K562 (cell line): ENCODE data around the gene PPP1R12C. TPM values are rescaled to one million over a fixed set of nuclear protein-coding genes. Genes with fewer than 3 reads are reported as not detected.

ENCODE experiments used
- ATAC-seq: fragments of 200-7000 bp; cut with Tn5 transposase; 3 replicates; pipeline ENCODE4 v1.9.1; 2020; ENCODE audit warnings: moderate library complexity
- BruUV-seq: library from RNA; stranded (reverse); fragments of 400-500 nt; replicated peaks from 2 replicates; lab custom pipeline; 2021; lab: Mats Ljungman, UMichigan
- CTCF ChIA-PET: fragments of 300-600 bp; formaldehyde crosslinking; extraction: SDS; loops from one replicate; lab custom pipeline; 2021; ENCODE audit warnings: low intra/inter-chr PET ratio; lab: Yijun Ruan, JAX
- POLR2A ChIA-PET: fragments of 300-600, 350-650 bp; sonication (Branson Sonifier 250); formaldehyde crosslinking; extraction: SDS; loops from one replicate; lab custom pipeline; 2021; ENCODE audit warnings: antibody characterized with exemption, inconsistent platforms; lab: Yijun Ruan, JAX
- DNase-seq, 4 experiments: peaks; one replicate each; pipeline versions ENCODE4 v3.0.0 to v3.0.0-alpha.2; 2011 to 2018; ENCODE audit warnings: low spot score in 3 of 4, mixed read lengths in 3 of 4; ENCODE audit errors: extremely low read depth in 1 of 4
- FAIRE-seq: peaks from 2 replicates; lab custom pipeline; 2011; peaks lifted over from hg19 to GRCh38; lab: Jason Lieb, UNC
- H2AFZ ChIP-seq: 2 replicates; pipeline ENCODE4 v1.6.0; 2011; ENCODE audit warnings: low read depth, low read length, control low read depth, inconsistent platforms
- H3K27ac ChIP-seq: fragments of 200-600 bp; 3 replicates; pipeline ENCODE4 v1.8.0; 2011; ENCODE audit warnings: low read depth, mild to moderate bottlenecking, control low read depth, inconsistent platforms, low read length, moderate library complexity, mixed read lengths; ENCODE audit errors: extremely low read depth
- H3K27me3 ChIP-seq, 2 experiments: fragments of 300-600 bp in 1 of 2; 2 replicates in 1 of 2; 3 replicates in 1 of 2; pipeline versions ENCODE4 v1.6.0 to v1.8.0; 2011; ENCODE audit warnings: inconsistent platforms in 2 of 2, low read length in 2 of 2, mild to moderate bottlenecking in 1 of 2, mixed read lengths in 1 of 2, moderate library complexity in 1 of 2; ENCODE audit not compliant: control insufficient read depth in 2 of 2, insufficient read depth in 2 of 2
- H3K36me3 ChIP-seq: fragments of 300-600 bp; 3 replicates; pipeline ENCODE4 v1.8.0; 2011; ENCODE audit warnings: mild to moderate bottlenecking, low read length, inconsistent platforms; ENCODE audit not compliant: control insufficient read depth, insufficient read depth
- H3K4me1 ChIP-seq, 2 experiments: fragments of 200-600 bp in 1 of 2; replicated peaks in 1 of 2; 2 replicates in 1 of 2; 3 replicates in 1 of 2; pipeline versions ENCODE4 v1.5.1 to v1.8.0; 2011; ENCODE audit warnings: inconsistent platforms in 2 of 2, low read length in 2 of 2, mild to moderate bottlenecking in 1 of 2, mixed read lengths in 1 of 2, moderate library complexity in 1 of 2; ENCODE audit not compliant: control insufficient read depth in 2 of 2, insufficient read depth in 2 of 2
- H3K4me2 ChIP-seq: 2 replicates; pipeline ENCODE4 v1.6.1; 2011; ENCODE audit warnings: low read length, control low read depth, inconsistent platforms, mixed read lengths; ENCODE audit not compliant: insufficient read depth
- H3K4me3 ChIP-seq: fragments of 200-600 bp; sonication (generic), shearing (Covaris generic); 2 replicates; pipeline ENCODE4 v1.5.1; 2016; ENCODE audit warnings: control low read depth, inconsistent platforms
- H3K79me2 ChIP-seq: fragments of 200-600 bp; 3 replicates; pipeline ENCODE4 v1.8.0; 2011; ENCODE audit warnings: low read length, inconsistent platforms; ENCODE audit not compliant: control insufficient read depth, insufficient read depth
- H3K9ac ChIP-seq, 2 experiments: 2 replicates each; pipeline versions ENCODE4 v1.6.0 to v1.6.1; 2011; ENCODE audit warnings: low read depth in 2 of 2, low read length in 2 of 2, control low read depth in 1 of 2, inconsistent platforms in 1 of 2, mild to moderate bottlenecking in 1 of 2, mixed read lengths in 1 of 2; ENCODE audit not compliant: insufficient read depth in 1 of 2
- H3K9me1 ChIP-seq: one replicate; pipeline ENCODE4 v1.6.0; 2011; ENCODE audit warnings: inconsistent platforms, mild to moderate bottlenecking, low read length, moderate library complexity; ENCODE audit not compliant: control insufficient read depth, insufficient read depth
- H3K9me3 ChIP-seq: replicated peaks from 2 replicates; pipeline ENCODE4 v1.5.1; 2011; ENCODE audit warnings: low read depth, low read length, inconsistent platforms; ENCODE audit not compliant: control insufficient read depth, insufficient read depth
- H4K20me1 ChIP-seq: replicated peaks from 2 replicates; pipeline ENCODE4 v1.6.1; 2011; ENCODE audit warnings: low read length, inconsistent platforms, mixed read lengths; ENCODE audit not compliant: control insufficient read depth, insufficient read depth
- FUS ChIP-seq: fragments of 200-400 bp; formaldehyde crosslinking; optimal IDR thresholded peaks from 2 replicates; pipeline ENCODE3; 2017; ENCODE audit warnings: low read depth, low read length
- GABPA ChIP-seq: fragments of 200-800 bp; sonication (Bioruptor generic); conservative IDR thresholded peaks from 2 replicates; pipeline ENCODE4 v1.6.1; 2016; ENCODE audit warnings: low read depth, missing genetic modification characterization, missing compliant biosample characterization
- GABPB1 ChIP-seq: sonication (generic); formaldehyde crosslinking; IDR thresholded peaks from 2 replicates; pipeline ENCODE4 v1.8.0; 2022; ENCODE audit warnings: mild to moderate bottlenecking, missing genetic modification reagents
- ILF3 ChIP-seq: fragments of 450-650 bp; IDR thresholded peaks from 2 replicates; pipeline ENCODE4 v1.6.1; 2018; ENCODE audit warnings: antibody characterized with exemption, mild to moderate bottlenecking, moderate library complexity, borderline replicate concordance
- POLR2AphosphoS2 ChIP-seq: IDR thresholded peaks from 2 replicates; pipeline ENCODE4 v1.6.1; 2012; ENCODE audit warnings: low read length, improper control_type of control experiment
- SFPQ ChIP-seq: fragments of 200-400 bp; formaldehyde crosslinking; IDR thresholded peaks from 2 replicates; pipeline ENCODE4 v1.6.1; 2017; ENCODE audit warnings: mild to moderate bottlenecking, low read depth, low read length, moderate library complexity
- YBX1 ChIP-seq: fragments of 450-650 bp; IDR thresholded peaks from 2 replicates; pipeline ENCODE4 v1.7.1; 2016; ENCODE audit warnings: mild to moderate bottlenecking
- YY1 ChIP-seq, 3 experiments: IDR thresholded peaks; 2 replicates each; pipeline ENCODE4 v1.6.1; 2011; ENCODE audit warnings: low read length in 2 of 3, mild to moderate bottlenecking in 2 of 3, moderate library complexity in 2 of 3, borderline replicate concordance in 1 of 3, control low read depth in 1 of 3, low read depth in 1 of 3; ENCODE audit not compliant: insufficient read depth in 3 of 3, insufficient replicate concordance in 2 of 3, control insufficient read depth in 1 of 3, insufficient read length in 1 of 3; ENCODE audit errors: extremely low read depth in 1 of 3
- ZNF24 ChIP-seq: fragments of 450-650 bp; IDR thresholded peaks from 2 replicates; pipeline ENCODE4 v1.6.1; 2016
- ZNF512 ChIP-seq: IDR thresholded peaks from 2 replicates; pipeline ENCODE4 v1.6.1; 2016; ENCODE audit warnings: missing genetic modification characterization, missing compliant biosample characterization
- ZNF785 ChIP-seq: fragments of 250-450 bp; sonication (Bioruptor Pico); IDR thresholded peaks from 2 replicates; pipeline ENCODE4 v1.4.0; 2020; ENCODE audit warnings: mild to moderate bottlenecking
- ZNF830 ChIP-seq: fragments of 250-450 bp; sonication (Bioruptor Pico); IDR thresholded peaks from 2 replicates; pipeline ENCODE4 v1.5.0; 2021; ENCODE audit warnings: mild to moderate bottlenecking
- WGBS: fragments of 100-300 bp; shearing (Covaris generic); methylation state at CpG from one replicate; pipeline ENCODE4 v1.1.6; 2016; ENCODE audit warnings: low coverage, mixed read lengths; ENCODE audit not compliant: insufficient coverage; ENCODE audit errors: missing lambda C conversion rate; 5-methylcytosine and 5-hydroxymethylcytosine counted together
- in situ Hi-C: fragments of 300-500 bp; cut with MboI; formaldehyde crosslinking; loops from 4 replicates; pipeline ENCODE4 v1.15.0; 2018; ENCODE audit warnings: inconsistent platforms, mixed read lengths
- intact Hi-C: fragments of 100-400 bp; cut with micrococcal nuclease; formaldehyde crosslinking; loops from 2 replicates; pipeline ENCODE4 v1.14.2; 2022
- polyA plus RNA-seq, 8 experiments: library from polyadenylated mRNA; depleted of rRNA in 4 of 8; stranded (reverse) in 5 of 8; unstranded in 3 of 8; fragments of >200 nt; fragmentation: Nextera tagmentation in 2 of 8; fragmentation: Illumina TruSeq in 1 of 8; extraction: Ambion mirVana in 2 of 8; extraction: Trizol in 1 of 8; gene quantifications; 2 replicates each; pipeline versions ENCODE4 v1.2.1 to v1.2.3, GENCODE V29; 2011 to 2014; ENCODE audit warnings: inconsistent platforms in 1 of 8, missing spikeins in 1 of 8
- total RNA-seq, 7 experiments: library from RNA; depleted of rRNA in 6 of 7; stranded (reverse); fragments of >200 nt in 6 of 7; fragmentation: Illumina TruSeq in 2 of 7; extraction: Trizol in 2 of 7; gene quantifications; 2 replicates each; pipeline versions ENCODE4 v1.2.1 to v1.2.3, GENCODE V29; 2011 to 2021; ENCODE audit warnings: low replicate concordance in 1 of 7
- TF ChIP-seq, protein P1 (sequence below): fragments of 250-450 bp; sonication (Bioruptor Pico); IDR thresholded peaks from 2 replicates; pipeline ENCODE4 v1.8.0; 2022; ENCODE audit warnings: inconsistent platforms

Gene PPP1R12C
- total and polyA plus RNA-seq, 9 of the 15 experiments (the other 6 are each of a cell fraction or from before 2014, with no cell fraction given): 1.8 to 136 (median 33.7) TPM

DNA sequence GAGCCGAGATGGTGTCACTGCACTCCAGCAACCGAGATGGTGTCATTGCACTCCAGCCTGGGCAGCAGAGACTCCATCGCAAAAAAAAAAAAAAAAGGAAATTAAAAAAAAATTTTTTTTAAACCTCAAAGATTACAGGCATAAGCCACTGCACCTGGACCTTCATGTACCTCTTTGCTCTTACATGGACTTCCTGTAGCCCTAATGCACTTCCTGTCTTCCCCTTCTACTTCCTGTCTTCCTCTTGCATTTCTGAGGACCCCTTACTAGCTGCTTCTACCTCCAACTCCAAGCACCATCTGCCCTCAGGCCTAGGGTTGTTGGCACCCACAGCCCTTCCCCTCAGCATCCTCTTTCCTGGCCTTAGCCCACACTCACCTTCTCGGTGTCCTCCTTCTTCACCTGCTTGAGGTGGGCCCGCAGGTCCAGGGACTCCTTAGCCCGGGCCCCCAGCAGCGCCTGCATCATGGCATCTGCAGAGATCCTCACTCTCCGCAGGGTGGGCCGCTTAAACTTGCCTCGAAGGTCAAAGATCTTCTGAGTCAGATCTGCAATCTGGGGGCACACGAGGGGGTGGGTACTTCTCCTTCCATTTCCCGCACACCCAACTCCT, 36.3 kb upstream of the PPP1R12C start:
- WGBS: 68% methylated on average over 12 of the region's 12 CpGs

More for the DNA sequence above, 36.3 kb upstream of the PPP1R12C start:
- FAIRE-seq: no peak
- in situ Hi-C loops: loop anchor here (25.0 kb wide), 1 partner anchor 984 kb away; the partner anchor contains the start of gene ZNF444
- ATAC-seq: no peak
- peak overlapping the region in 1 of 2 experiments; percentile 22; a peak in 1 of 4 replicates for H3K9ac ChIP-seq
- H2AFZ ChIP-seq: no peak overlapping the region
- POLR2A ChIA-PET: interaction anchor here (0.7 kb wide), 1 partner anchor 433 kb away, joined by 3 read pairs; no protein-coding TSS in a partner anchor
- no peaks in the 10 kb centered on the region for H4K20me1 ChIP-seq
- H3K9me1 ChIP-seq: no peaks in the 10 kb centered on the region
- H3K4me1 ChIP-seq: peaks cover 29 to 58% of the 10 kb centered on the region in 2 experiments
- DNase-seq: no peak
- CTCF ChIA-PET: no interaction called here
- no peak overlapping the region for H3K4me3 ChIP-seq
- no peaks in the 10 kb centered on the region for H3K27me3 ChIP-seq
- H3K79me2 ChIP-seq: no peaks in the 10 kb centered on the region
- intact Hi-C loops: loop anchor here (10.0 kb wide), 1 partner anchor 351 kb away; no protein-coding TSS in a partner anchor
- no peak overlapping the region for H3K4me2 ChIP-seq
- peaks cover 18% of the 10 kb centered on the region; the same call in 2 of the 3 replicates for H3K36me3 ChIP-seq
- no peaks in the 10 kb centered on the region; the same call in 1 of the 2 replicates for H3K9me3 ChIP-seq
- no peak overlapping the region for H3K27ac ChIP-seq
- no TSS peak for BruUV-seq
- no peak for TF ChIP-seq ILF3
- no peak for TF ChIP-seq ZNF785
- no peak for TF ChIP-seq YY1 (IDR thresholded peaks at IDR 0.05; ENCODE audit: borderline replicate concordance in 1 of 3, control insufficient read depth in 1 of 3, extremely low read depth in 1 of 3, insufficient read depth in 3 of 3, insufficient read length in 1 of 3, insufficient replicate concordance in 2 of 3, low read depth in 1 of 3, low read length in 2 of 3)
- TF ChIP-seq FUS: no peak
- TF ChIP-seq ZNF830 (CRISPR knock-in tag): no peak
- no peak for TF ChIP-seq POLR2AphosphoS2
- TF ChIP-seq GABPB1: no peak
- TF ChIP-seq, protein P1, sequence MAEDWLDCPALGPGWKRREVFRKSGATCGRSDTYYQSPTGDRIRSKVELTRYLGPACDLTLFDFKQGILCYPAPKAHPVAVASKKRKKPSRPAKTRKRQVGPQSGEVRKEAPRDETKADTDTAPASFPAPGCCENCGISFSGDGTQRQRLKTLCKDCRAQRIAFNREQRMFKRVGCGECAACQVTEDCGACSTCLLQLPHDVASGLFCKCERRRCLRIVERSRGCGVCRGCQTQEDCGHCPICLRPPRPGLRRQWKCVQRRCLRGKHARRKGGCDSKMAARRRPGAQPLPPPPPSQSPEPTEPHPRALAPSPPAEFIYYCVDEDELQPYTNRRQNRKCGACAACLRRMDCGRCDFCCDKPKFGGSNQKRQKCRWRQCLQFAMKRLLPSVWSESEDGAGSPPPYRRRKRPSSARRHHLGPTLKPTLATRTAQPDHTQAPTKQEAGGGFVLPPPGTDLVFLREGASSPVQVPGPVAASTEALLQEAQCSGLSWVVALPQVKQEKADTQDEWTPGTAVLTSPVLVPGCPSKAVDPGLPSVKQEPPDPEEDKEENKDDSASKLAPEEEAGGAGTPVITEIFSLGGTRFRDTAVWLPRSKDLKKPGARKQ: no peak
- no peak for TF ChIP-seq ZNF512 (tag)
- no peak for TF ChIP-seq ZNF24
- no peak for TF ChIP-seq YBX1
- TF ChIP-seq GABPA (tag): no peak
- no peak for TF ChIP-seq SFPQ
- TF ChIP-seq, all 486 proteins: peak for 0
